ENCODE data around the gene LPP.
"Not testable (repeated sequence)": the region's sequence is repeated elsewhere in the genome, so short reads cannot be mapped to it uniquely, and the experiment has no call there.

The LPP gene

DNA sequence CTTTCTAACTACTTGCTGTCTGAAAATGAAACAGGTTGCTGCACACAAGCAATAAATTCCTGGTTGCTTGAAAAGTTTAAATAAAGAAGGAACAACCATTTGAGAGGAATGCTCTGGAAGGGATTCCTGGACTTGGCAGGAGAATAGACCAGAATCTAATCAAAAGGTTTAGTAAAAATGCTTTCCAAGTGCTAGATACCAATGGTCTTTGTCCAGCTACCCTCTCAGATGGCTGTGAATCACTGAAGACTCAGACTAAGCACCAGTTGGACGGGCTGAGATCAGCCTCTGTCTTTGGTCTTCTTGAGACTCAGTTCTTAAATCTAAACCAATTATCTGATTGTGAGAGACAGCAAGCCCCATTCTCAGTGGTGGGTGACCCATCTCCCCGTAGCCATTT, 27.7 kb upstream of the LPP start:
- no peak overlapping the region for H3K9ac ChIP-seq (ENCODE audit: low read depth, low read length)
- H3K4me1 ChIP-seq (ENCODE audit: insufficient read depth, low read length) = no peaks in the 10 kb centered on the region
- no peak overlapping the region for H3K4me2 ChIP-seq (ENCODE audit: insufficient read depth, low read length)
- ATAC-seq (ENCODE audit: insufficient read depth, low read depth) (no peak), DNase-seq (no peak)
- no peaks in the 10 kb centered on the region for H3K27me3 ChIP-seq (ENCODE audit: insufficient read depth, low read length, poor library complexity)
- no peaks in the 10 kb centered on the region for H3K36me3 ChIP-seq (ENCODE audit: insufficient read depth, low read length)
- no peak overlapping the region for H3K27ac ChIP-seq (ENCODE audit: low read length)
- H2AFZ ChIP-seq (ENCODE audit: low read depth, low read length) = no peak overlapping the region
- TF ChIP-seq CTCF (IDR thresholded peaks at IDR 0.05; ENCODE audit: borderline replicate concordance, extremely low read depth, low read length, poor library complexity, severe bottlenecking) (no peak), EZH2 (IDR thresholded peaks at IDR 0.05; ENCODE audit: borderline replicate concordance, low read depth, low read length, severe bottlenecking) (no peak)
- no peaks in the 10 kb centered on the region for H4K20me1 ChIP-seq (ENCODE audit: insufficient read depth, low read length)
- H3K9me3 ChIP-seq (ENCODE audit: insufficient read depth, low read length, severe bottlenecking) = no peaks in the 10 kb centered on the region
- H3K79me2 ChIP-seq (ENCODE audit: insufficient read depth, low read length) = no peaks in the 10 kb centered on the region
- no peak overlapping the region for H3K4me3 ChIP-seq (ENCODE audit: low read depth in 1 of 2, low read length in 2 of 2)

DNA sequence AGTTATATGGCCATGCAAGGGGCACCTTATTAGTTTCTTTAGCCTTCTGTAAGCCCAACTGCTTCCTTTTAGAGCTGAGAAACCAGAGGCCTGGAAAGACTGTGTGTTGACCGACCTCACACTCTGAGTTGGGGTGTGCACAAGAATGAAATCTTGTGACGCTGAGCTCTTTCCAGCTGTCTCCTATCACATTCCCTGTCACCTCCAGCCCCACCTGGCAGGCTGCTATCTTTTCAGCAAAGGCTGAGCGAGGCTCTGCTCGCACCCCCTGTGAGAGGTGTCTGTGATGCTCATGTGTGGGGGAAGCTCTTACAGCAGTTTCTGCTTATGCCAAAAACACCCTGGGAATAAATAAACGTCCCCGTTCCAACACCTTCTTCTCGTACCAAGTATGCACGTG, 27.0 kb upstream of the LPP start:
- no peaks in the 10 kb centered on the region for H3K27me3 ChIP-seq (ENCODE audit: insufficient read depth, low read length, poor library complexity)
- no peak overlapping the region for H3K4me3 ChIP-seq (ENCODE audit: low read depth in 1 of 2, low read length in 2 of 2)
- no peak overlapping the region for H3K4me2 ChIP-seq (ENCODE audit: insufficient read depth, low read length)
- no peaks in the 10 kb centered on the region for H3K9me3 ChIP-seq (ENCODE audit: insufficient read depth, low read length, severe bottlenecking)
- no peaks in the 10 kb centered on the region for H3K79me2 ChIP-seq (ENCODE audit: insufficient read depth, low read length)
- H3K27ac ChIP-seq (ENCODE audit: low read length) = no peak overlapping the region
- DNase-seq = no peak
- no peak overlapping the region for H2AFZ ChIP-seq (ENCODE audit: low read depth, low read length)
- no peak for TF ChIP-seq CTCF (IDR thresholded peaks at IDR 0.05; ENCODE audit: borderline replicate concordance, extremely low read depth, low read length, poor library complexity, severe bottlenecking)
- TF ChIP-seq EZH2 (IDR thresholded peaks at IDR 0.05; ENCODE audit: borderline replicate concordance, low read depth, low read length, severe bottlenecking) = no peak
- H3K9ac ChIP-seq (ENCODE audit: low read depth, low read length) = no peak overlapping the region
- no peaks in the 10 kb centered on the region for H4K20me1 ChIP-seq (ENCODE audit: insufficient read depth, low read length)
- H3K36me3 ChIP-seq (ENCODE audit: insufficient read depth, low read length) = no peaks in the 10 kb centered on the region
- no peaks in the 10 kb centered on the region for H3K4me1 ChIP-seq (ENCODE audit: insufficient read depth, low read length)
- ATAC-seq (ENCODE audit: insufficient read depth, low read depth) = no peak

GRCh38 chr3:188128905-188129304, 25.1 kb upstream of the LPP start:
- Histone ChIP-seq H3K4me1 (ENCODE audit: insufficient read depth, low read length) (no peaks in the 10 kb centered on the region), H3K27ac (ENCODE audit: low read length) (no peak overlapping the region), H3K4me2 (ENCODE audit: insufficient read depth, low read length) (no peak overlapping the region), H3K9ac (ENCODE audit: low read depth, low read length) (no peak overlapping the region), H3K79me2 (ENCODE audit: insufficient read depth, low read length) (no peaks in the 10 kb centered on the region), H3K27me3 (ENCODE audit: insufficient read depth, low read length, poor library complexity) (no peaks in the 10 kb centered on the region), H3K9me3 (ENCODE audit: insufficient read depth, low read length, severe bottlenecking) (no peaks in the 10 kb centered on the region), H3K36me3 (ENCODE audit: insufficient read depth, low read length) (no peaks in the 10 kb centered on the region), H3K4me3 (ENCODE audit: low read depth in 1 of 2, low read length in 2 of 2) (no peak overlapping the region), H4K20me1 (ENCODE audit: insufficient read depth, low read length) (no peaks in the 10 kb centered on the region), H2AFZ (ENCODE audit: low read depth, low read length) (no peak overlapping the region)
- no peak for ATAC-seq (ENCODE audit: insufficient read depth, low read depth)
- TF ChIP-seq CTCF (IDR thresholded peaks at IDR 0.05; ENCODE audit: borderline replicate concordance, extremely low read depth, low read length, poor library complexity, severe bottlenecking) (no peak), EZH2 (IDR thresholded peaks at IDR 0.05; ENCODE audit: borderline replicate concordance, low read depth, low read length, severe bottlenecking) (no peak)
- no peak for DNase-seq

- not testable (repeated sequence) for H3K27ac ChIP-seq (ENCODE audit: low read length); H2AFZ ChIP-seq (ENCODE audit: low read depth, low read length); H3K9me3 ChIP-seq (ENCODE audit: insufficient read depth, low read length, severe bottlenecking); H3K9ac ChIP-seq (ENCODE audit: low read depth, low read length); H3K4me1 ChIP-seq (ENCODE audit: insufficient read depth, low read length); H4K20me1 ChIP-seq (ENCODE audit: insufficient read depth, low read length); H3K4me3 ChIP-seq (ENCODE audit: low read depth in 1 of 2, low read length in 2 of 2); H3K4me2 ChIP-seq (ENCODE audit: insufficient read depth, low read length); ATAC-seq (ENCODE audit: insufficient read depth, low read depth); H3K36me3 ChIP-seq (ENCODE audit: insufficient read depth, low read length); H3K27me3 ChIP-seq (ENCODE audit: insufficient read depth, low read length, poor library complexity); H3K79me2 ChIP-seq (ENCODE audit: insufficient read depth, low read length); DNase-seq
These were observed 22.9 kb upstream of the LPP start for GRCh38 chr3:188131023-188131422.

Measured in DND-41 (cell line).